PC-3 (cell line): ENCODE data around the gene CERS1. TPM values are rescaled to one million over a fixed set of nuclear protein-coding genes. Genes with fewer than 3 reads are reported as not detected.

ENCODE experiments used
- ATAC-seq: fragments of 200-7000 bp; cut with Tn5 transposase; 2 replicates; pipeline ENCODE4 v1.9.1; 2020; ENCODE audit warnings: mild to moderate bottlenecking, moderate library complexity
- BruUV-seq: library from RNA; stranded (reverse); fragments of 400-500 nt; replicated peaks from 2 replicates; lab custom pipeline; 2021; lab: Mats Ljungman, UMichigan
- CTCF ChIA-PET: fragments of 300-600 bp; sonication (Branson Sonifier 250); formaldehyde crosslinking; loops from one replicate; lab custom pipeline; 2022; ENCODE audit warnings: antibody characterized with exemption; lab: Charles Lee
- POLR2A ChIA-PET: fragments of 300-600 bp; sonication (Branson Sonifier 250); formaldehyde crosslinking; loops from one replicate; lab custom pipeline; 2022; ENCODE audit warnings: antibody characterized with exemption; ENCODE audit not compliant: unreplicated experiment; lab: Charles Lee
- DNase-seq: peaks from one replicate; pipeline ENCODE4 v3.0.0-alpha.2; 2015
- H2AFZ ChIP-seq: fragments of 300-600 bp; sonication (generic); 2 replicates; pipeline ENCODE4 v1.6.0; 2016; ENCODE audit warnings: antibody characterized with exemption, low read length
- H3F3A ChIP-seq: fragments of 300-600 bp; sonication (generic); one replicate; pipeline ENCODE4 v1.6.0; 2017; ENCODE audit warnings: antibody characterized with exemption, low read length, control low read depth, mild to moderate bottlenecking; ENCODE audit not compliant: unreplicated experiment
- H3K27ac ChIP-seq: fragments of 300-600 bp; sonication (generic); 2 replicates; pipeline ENCODE4 v1.5.1; 2016; ENCODE audit warnings: mild to moderate bottlenecking, low read length
- H3K27me3 ChIP-seq: fragments of 300-600 bp; sonication (generic); 2 replicates; pipeline ENCODE4 v1.6.1; 2016; ENCODE audit warnings: low read length, mixed read lengths
- H3K36me3 ChIP-seq: fragments of 300-600 bp; sonication (generic); 2 replicates; pipeline ENCODE4 v1.6.1; 2016; ENCODE audit warnings: low read depth, mixed run types, low read length, mixed read lengths
- H3K4me1 ChIP-seq: fragments of 300-600 bp; sonication (generic); 2 replicates; pipeline ENCODE4 v1.5.1; 2016; ENCODE audit warnings: low read length; ENCODE audit not compliant: insufficient read depth
- H3K4me2 ChIP-seq: fragments of 300-600 bp; sonication (generic); 2 replicates; pipeline ENCODE4 v1.6.0; 2016; ENCODE audit warnings: low read length
- H3K4me3 ChIP-seq: fragments of 300-600 bp; sonication (generic); 2 replicates; pipeline ENCODE4 v1.5.1; 2016; ENCODE audit warnings: mild to moderate bottlenecking, low read length, mixed read lengths
- H3K79me2 ChIP-seq: fragments of 300-600 bp; sonication (generic); 2 replicates; pipeline ENCODE4 v1.6.1; 2017; ENCODE audit warnings: low read length, mixed read lengths
- H3K9ac ChIP-seq: fragments of 300-600 bp; sonication (generic); 2 replicates; pipeline ENCODE4 v1.6.0; 2016; ENCODE audit warnings: mild to moderate bottlenecking, low read length
- H3K9me2 ChIP-seq: fragments of 300-600 bp; sonication (generic); replicated peaks from 2 replicates; pipeline ENCODE4 v1.6.1; 2016; ENCODE audit warnings: mixed run types, low read length, mixed read lengths
- H3K9me3 ChIP-seq: fragments of 300-600 bp; sonication (generic); 2 replicates; pipeline ENCODE4 v1.6.1; 2016; ENCODE audit warnings: low read length, mixed read lengths
- H4K20me1 ChIP-seq: fragments of 300-600 bp; sonication (generic); 2 replicates; pipeline ENCODE4 v1.6.1; 2016; ENCODE audit warnings: low read length, mixed read lengths
- CTCF ChIP-seq: fragments of 300-600 bp; sonication (generic); conservative IDR thresholded peaks from 2 replicates; pipeline ENCODE4 v1.5.1; 2017; ENCODE audit warnings: antibody characterized with exemption, low read depth, mild to moderate bottlenecking, low read length
- EZH2 ChIP-seq: fragments of 300-600 bp; sonication (generic); IDR thresholded peaks from one replicate; pipeline ENCODE4 v1.6.1; 2017; ENCODE audit warnings: antibody characterized with exemption, mild to moderate bottlenecking, low read length; ENCODE audit not compliant: unreplicated experiment
- EZH2phosphoT487 ChIP-seq: fragments of 300-600 bp; sonication (generic); IDR thresholded peaks from 2 replicates; pipeline ENCODE4 v1.6.1; 2018; ENCODE audit warnings: mild to moderate bottlenecking, antibody characterized with exemption, low read length, borderline replicate concordance
- intact Hi-C: fragments of 100-400 bp; cut with micrococcal nuclease; formaldehyde crosslinking; loops from 2 replicates; pipeline ENCODE4 v1.9.0; 2023
- total RNA-seq: library from RNA; depleted of rRNA; stranded (reverse); fragments of >200 nt; gene quantifications from 2 replicates; pipeline ENCODE4 v1.2.3, GENCODE V29; 2014

CERS1 gene
- total RNA-seq, 1 experiment from 2014 or later, result 0.95 TPM

GRCh38 chr19:18894254-18895037 lies 1.5 kb downstream of the CERS1 start:
- peak overlapping the region; percentile 79 for H3K4me2 ChIP-seq
- POLR2A ChIA-PET, result no interaction called here
- H3K36me3 ChIP-seq, result no peaks in the 10 kb centered on the region
- ATAC-seq, result no peak
- H3K27ac ChIP-seq, result no peak overlapping the region
- TF ChIP-seq EZH2phosphoT487 (no peak), CTCF (no peak), EZH2 (no peak)
- no peaks in the 10 kb centered on the region for H3K9me3 ChIP-seq
- BruUV-seq, result no TSS peak
- H3K9me2 ChIP-seq, result no peaks in the 10 kb centered on the region
- peaks cover 14% of the 10 kb centered on the region; the same call in 1 of the 2 replicates for H3K27me3 ChIP-seq
- no peaks in the 10 kb centered on the region for H3K79me2 ChIP-seq
- H3F3A ChIP-seq, result no peaks in the 10 kb centered on the region
- H3K4me1 ChIP-seq, result no peaks in the 10 kb centered on the region
- peak overlapping the region; percentile 67; the same call in 1 of the 2 replicates for H2AFZ ChIP-seq
- peak overlapping the region; percentile 60; the same call in 1 of the 2 replicates for H3K4me3 ChIP-seq
- no peak for DNase-seq
- H4K20me1 ChIP-seq, result no peaks in the 10 kb centered on the region
- H3K9ac ChIP-seq, result no peak overlapping the region
- intact Hi-C loops, result no loop called here
- CTCF ChIA-PET, result no interaction called here

- intact Hi-C loops, result no loop called here
- H3K27me3 ChIP-seq, result peaks cover 14% of the 10 kb centered on the region; the same call in 1 of the 2 replicates
- H4K20me1 ChIP-seq, result no peaks in the 10 kb centered on the region
- no peak overlapping the region for H3K9ac ChIP-seq
- H3K4me2 ChIP-seq, result no peak overlapping the region
- H3K4me1 ChIP-seq, result no peaks in the 10 kb centered on the region
- no peak overlapping the region for H2AFZ ChIP-seq
- POLR2A ChIA-PET, result no interaction called here
- H3K9me2 ChIP-seq, result no peaks in the 10 kb centered on the region
- CTCF ChIA-PET, result no interaction called here
- DNase-seq (no peak), ATAC-seq (no peak)
- H3K4me3 ChIP-seq, result no peak overlapping the region
- no peak overlapping the region for H3K27ac ChIP-seq
- TF ChIP-seq EZH2phosphoT487 (no peak), CTCF (no peak), EZH2 (no peak)
- no peaks in the 10 kb centered on the region for H3K36me3 ChIP-seq
- no peaks in the 10 kb centered on the region for H3F3A ChIP-seq
- no peaks in the 10 kb centered on the region for H3K79me2 ChIP-seq
- BruUV-seq, result no TSS peak
- no peaks in the 10 kb centered on the region for H3K9me3 ChIP-seq
These were observed 2.2 kb downstream of the CERS1 start for GRCh38 chr19:18893587-18894253.
